Renal cortical epithelial cell (primary cell): ENCODE results near the gene NME7. TPM values are rescaled to one million over a fixed set of nuclear protein-coding genes. Genes with fewer than 3 reads are reported as not detected.

Experiments used
- total RNA-seq: library from RNA; depleted of rRNA; stranded (reverse); fragments of >200 nt; gene quantifications from 2 replicates; pipeline ENCODE4 v1.2.3, GENCODE V29; 2014

The NME7 gene
- total RNA-seq, 1 donor from 2014 or later = 41.7 TPM

Other genes starting within 250 kb of the NME7 start
- gene BLZF1, start 398 bp upstream of the NME7 start, total RNA-seq = 58.3 and 68.6 TPM in 2 replicates
- 3.8 and 6.0 TPM in 2 replicates for gene CCDC181, start 59.7 kb upstream of the NME7 start, total RNA-seq
- gene SLC19A2, start 118.1 kb upstream of the NME7 start, total RNA-seq = 11.9 and 29.9 TPM in 2 replicates
- under 0.01 and 0.05 TPM in 2 replicates for gene F5, start 218.7 kb upstream of the NME7 start, total RNA-seq